HUES6 (cell line): ENCODE data around the gene KRT74.

Experiments used
- H3K27ac ChIP-seq: 2 replicates; pipeline ENCODE4 v1.7.0; 2013; ENCODE audit warnings: low read depth, mild to moderate bottlenecking, low read length, inconsistent platforms
- H3K27me3 ChIP-seq: 2 replicates; pipeline ENCODE4 v1.6.1; 2013; ENCODE audit warnings: low read length; ENCODE audit not compliant: control insufficient read depth, insufficient read depth
- H3K36me3 ChIP-seq: 2 replicates; pipeline ENCODE4 v1.6.1; 2013; ENCODE audit warnings: low read length; ENCODE audit not compliant: control insufficient read depth, insufficient read depth
- H3K4me1 ChIP-seq: 2 replicates; pipeline ENCODE4 v1.6.1; 2013; ENCODE audit warnings: low read length; ENCODE audit not compliant: control insufficient read depth, insufficient read depth
- H3K4me3 ChIP-seq: 2 replicates; pipeline ENCODE4 v1.5.1; 2013; ENCODE audit warnings: low read depth, low read length
- H3K9ac ChIP-seq: one replicate; pipeline ENCODE4 v1.6.1; 2013; ENCODE audit warnings: mild to moderate bottlenecking, low read length
- H3K9me3 ChIP-seq: 2 replicates; pipeline ENCODE4 v1.6.1; 2013; ENCODE audit warnings: low read depth, low read length; ENCODE audit not compliant: control insufficient read depth, insufficient read depth

Gene KRT74

GRCh38 chr12:52519826-52520662 is 53.6 kb downstream of the KRT74 start, which contains the start of gene KRT5:
TSS of gene KRT5 (minus strand) at chr12:52520394. CDS start at chr12:52520296, 98 bp downstream.
- H3K36me3 ChIP-seq, result no peaks in the 10 kb centered on the region
- no peak within 1 kb of the TSS for H3K27ac ChIP-seq
- H3K9me3 ChIP-seq, result no peaks in the 10 kb centered on the region

DNA sequence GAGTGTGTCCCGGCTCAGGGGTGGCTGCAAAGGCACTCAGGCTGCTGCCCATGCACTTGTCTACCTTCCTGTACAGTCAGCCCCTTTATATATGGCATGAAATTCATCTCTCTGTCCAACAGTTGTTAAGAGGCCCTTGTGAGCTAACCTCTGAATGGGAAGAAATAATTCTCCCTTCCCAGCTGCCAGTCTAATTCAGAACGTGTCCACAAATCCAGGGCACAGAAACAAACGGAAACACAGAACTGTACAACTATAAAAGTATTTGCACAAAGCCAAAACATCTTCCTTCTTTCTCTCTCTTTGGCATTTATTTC is 54.3 kb downstream of the KRT74 start:
- Histone ChIP-seq H3K27ac (no peak overlapping the region), H3K27me3 (no peaks in the 10 kb centered on the region), H3K4me3 (no peak overlapping the region), H3K4me1 (peaks cover 14% of the 10 kb centered on the region; the same call in 1 of the 2 replicates), H3K9me3 (no peaks in the 10 kb centered on the region), H3K9ac (no peak overlapping the region), H3K36me3 (no peaks in the 10 kb centered on the region)

More at GRCh38 chr12:52519826-52520662, 53.6 kb downstream of the KRT74 start, which contains the start of gene KRT5:
- Histone ChIP-seq H3K4me1 (peaks cover 14% of the 10 kb centered on the region; the same call in 1 of the 2 replicates), H3K4me3 (no peak within 1 kb of the TSS), H3K27me3 (no peaks in the 10 kb centered on the region), H3K9ac (no peak within 1 kb of the TSS)

GRCh38 chr12:52518574-52519386 is 54.9 kb downstream of the KRT74 start:
- no peaks in the 10 kb centered on the region for H3K27me3 ChIP-seq
- no peaks in the 10 kb centered on the region for H3K9me3 ChIP-seq
- no peak overlapping the region for H3K9ac ChIP-seq
- peaks cover 14% of the 10 kb centered on the region; the same call in 1 of the 2 replicates for H3K4me1 ChIP-seq
- H3K4me3 ChIP-seq, result no peak overlapping the region
- no peak overlapping the region for H3K27ac ChIP-seq
- H3K36me3 ChIP-seq, result no peaks in the 10 kb centered on the region

- no peaks in the 10 kb centered on the region for H3K36me3 ChIP-seq
- H3K4me1 ChIP-seq, result peaks cover 14% of the 10 kb centered on the region; the same call in 1 of the 2 replicates
- H3K9me3 ChIP-seq, result no peaks in the 10 kb centered on the region
- no peak overlapping the region for H3K4me3 ChIP-seq
- H3K9ac ChIP-seq, result no peak overlapping the region
- H3K27me3 ChIP-seq, result no peaks in the 10 kb centered on the region
- no peak overlapping the region for H3K27ac ChIP-seq
Measured at GRCh38 chr12:52517888-52518287, 55.8 kb downstream of the KRT74 start.

DNA sequence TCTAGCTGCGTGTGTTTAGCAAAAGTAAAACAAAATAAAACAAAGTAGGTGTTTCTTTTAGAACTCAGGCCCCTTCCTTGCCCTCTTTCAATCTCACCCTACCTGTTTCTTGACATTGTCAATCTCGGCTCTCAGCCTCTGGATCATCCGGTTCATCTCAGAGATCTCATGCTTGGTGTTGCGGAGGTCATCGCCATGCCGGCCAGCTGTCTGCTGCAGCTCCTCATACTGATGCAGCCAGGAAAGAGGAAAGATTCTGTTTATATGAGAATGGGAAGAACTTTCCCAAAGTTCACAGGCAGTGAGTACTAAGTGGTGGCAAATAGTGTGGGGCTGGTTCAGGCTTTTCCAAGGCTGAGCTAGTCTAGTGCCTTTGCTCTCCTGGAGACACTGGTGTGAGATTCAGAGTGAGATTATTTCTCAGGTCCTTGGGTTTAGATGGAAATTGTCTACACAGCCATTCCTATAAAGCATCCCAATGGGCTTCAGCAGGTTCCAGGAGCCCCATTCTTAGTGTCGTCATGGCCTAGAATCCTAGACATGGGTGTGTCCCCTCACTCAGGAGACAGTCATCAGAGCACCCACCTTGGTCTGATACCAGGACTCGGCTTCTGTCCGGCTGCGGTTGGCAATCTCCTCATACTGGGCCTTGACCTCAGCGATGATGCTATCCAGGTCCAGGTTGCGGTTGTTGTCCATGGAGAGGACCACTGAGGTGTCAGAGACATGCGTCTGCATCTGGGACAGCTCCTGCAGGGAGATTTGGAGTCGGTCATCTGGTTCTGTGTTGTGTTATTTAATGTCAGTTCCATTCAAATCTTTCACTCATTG is 56.4 kb downstream of the KRT74 start:
- no peak overlapping the region for H3K4me3 ChIP-seq
- H3K27ac ChIP-seq, result no peak overlapping the region
- H3K36me3 ChIP-seq, result no peaks in the 10 kb centered on the region
- H3K4me1 ChIP-seq, result peaks cover 14% of the 10 kb centered on the region; the same call in 1 of the 2 replicates
- H3K27me3 ChIP-seq, result no peaks in the 10 kb centered on the region
- H3K9ac ChIP-seq, result no peak overlapping the region
- H3K9me3 ChIP-seq, result no peaks in the 10 kb centered on the region

DNA sequence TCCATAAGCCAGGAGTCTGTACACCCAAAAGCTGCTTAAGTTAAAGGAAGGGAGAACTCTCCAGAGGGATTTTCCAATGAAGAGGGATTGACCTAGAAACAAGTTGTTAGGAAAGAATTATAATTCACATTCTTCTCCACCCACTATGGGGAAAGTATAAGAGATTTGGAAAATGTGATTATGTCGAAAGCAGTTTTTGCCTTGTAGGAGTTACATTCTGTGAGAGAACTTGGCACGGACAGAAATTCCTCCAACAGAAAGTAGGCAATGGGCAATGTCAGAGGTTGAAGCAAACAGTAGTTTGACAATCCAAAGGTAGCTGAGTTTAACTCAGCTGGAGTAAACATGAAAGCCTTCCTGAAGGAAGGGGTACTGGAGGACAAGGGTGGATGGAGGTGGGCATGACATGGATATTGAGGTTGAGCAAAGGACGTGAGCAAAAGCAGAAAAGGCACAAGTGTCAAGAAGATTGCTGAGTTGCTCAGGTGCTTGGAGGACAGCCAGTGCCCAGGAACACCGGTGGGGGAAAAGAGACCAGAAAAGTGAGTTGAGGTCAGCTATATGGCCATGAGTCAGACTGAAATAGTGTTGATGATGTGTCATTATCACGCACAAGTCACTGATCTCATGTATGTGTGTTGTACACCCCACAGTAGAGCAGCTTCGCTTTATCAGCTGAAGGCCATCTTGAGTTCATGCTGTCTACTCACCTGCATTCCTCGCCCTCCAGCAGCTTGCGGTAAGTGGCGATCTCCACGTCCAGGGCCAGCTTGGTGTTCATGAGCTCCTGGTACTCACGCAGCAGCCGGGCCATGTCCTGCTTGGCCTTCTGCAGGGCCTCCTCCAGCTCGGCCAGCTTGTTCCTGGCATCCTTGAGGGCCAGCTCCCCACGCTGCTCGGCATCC is 57.5 kb downstream of the KRT74 start:
- Histone ChIP-seq H3K36me3 (no peaks in the 10 kb centered on the region), H3K27ac (no peak overlapping the region), H3K9ac (no peak overlapping the region), H3K27me3 (no peaks in the 10 kb centered on the region), H3K4me3 (no peak overlapping the region), H3K4me1 (peaks cover 4% of the 10 kb centered on the region; the same call in 1 of the 2 replicates), H3K9me3 (peaks cover 3% of the 10 kb centered on the region; the same call in 1 of the 2 replicates)
